ENCODE measurements around the gene TMEM44. TPM values are rescaled to one million over a fixed set of nuclear protein-coding genes. Genes with fewer than 3 reads are reported as not detected.

The TMEM44 gene
- total RNA-seq, 1 donor from 2014 or later: 16.0 TPM

DNA sequence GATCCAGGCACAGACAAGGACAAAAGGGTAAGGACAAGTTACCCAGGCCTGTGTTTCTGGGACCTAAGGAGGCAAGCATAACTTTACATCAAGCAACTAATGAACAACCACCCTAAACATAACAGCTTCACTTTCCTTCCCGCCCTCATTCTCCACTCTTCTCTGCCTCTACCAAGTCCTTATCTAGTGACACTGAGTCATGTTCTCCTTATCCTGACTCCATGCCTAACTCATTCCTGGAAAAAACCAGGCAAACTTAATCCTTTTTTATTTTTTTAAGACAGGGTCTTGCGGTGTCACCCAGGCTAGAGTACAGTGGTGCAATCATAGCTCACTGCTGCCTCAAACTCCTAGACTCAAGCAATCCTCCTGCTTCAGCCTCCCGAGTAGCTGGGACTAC lies 44.5 kb downstream of the TMEM44 start:
- DNase-seq (ENCODE audit: low read depth): no peak
- TF ChIP-seq, protein P1, sequence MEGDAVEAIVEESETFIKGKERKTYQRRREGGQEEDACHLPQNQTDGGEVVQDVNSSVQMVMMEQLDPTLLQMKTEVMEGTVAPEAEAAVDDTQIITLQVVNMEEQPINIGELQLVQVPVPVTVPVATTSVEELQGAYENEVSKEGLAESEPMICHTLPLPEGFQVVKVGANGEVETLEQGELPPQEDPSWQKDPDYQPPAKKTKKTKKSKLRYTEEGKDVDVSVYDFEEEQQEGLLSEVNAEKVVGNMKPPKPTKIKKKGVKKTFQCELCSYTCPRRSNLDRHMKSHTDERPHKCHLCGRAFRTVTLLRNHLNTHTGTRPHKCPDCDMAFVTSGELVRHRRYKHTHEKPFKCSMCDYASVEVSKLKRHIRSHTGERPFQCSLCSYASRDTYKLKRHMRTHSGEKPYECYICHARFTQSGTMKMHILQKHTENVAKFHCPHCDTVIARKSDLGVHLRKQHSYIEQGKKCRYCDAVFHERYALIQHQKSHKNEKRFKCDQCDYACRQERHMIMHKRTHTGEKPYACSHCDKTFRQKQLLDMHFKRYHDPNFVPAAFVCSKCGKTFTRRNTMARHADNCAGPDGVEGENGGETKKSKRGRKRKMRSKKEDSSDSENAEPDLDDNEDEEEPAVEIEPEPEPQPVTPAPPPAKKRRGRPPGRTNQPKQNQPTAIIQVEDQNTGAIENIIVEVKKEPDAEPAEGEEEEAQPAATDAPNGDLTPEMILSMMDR (conservative IDR thresholded peaks at IDR 0.05; ENCODE audit: low read depth, low read length): no peak
- no peak overlapping the region for H3K4me3 ChIP-seq (ENCODE audit: low read depth, low read length)

DNA sequence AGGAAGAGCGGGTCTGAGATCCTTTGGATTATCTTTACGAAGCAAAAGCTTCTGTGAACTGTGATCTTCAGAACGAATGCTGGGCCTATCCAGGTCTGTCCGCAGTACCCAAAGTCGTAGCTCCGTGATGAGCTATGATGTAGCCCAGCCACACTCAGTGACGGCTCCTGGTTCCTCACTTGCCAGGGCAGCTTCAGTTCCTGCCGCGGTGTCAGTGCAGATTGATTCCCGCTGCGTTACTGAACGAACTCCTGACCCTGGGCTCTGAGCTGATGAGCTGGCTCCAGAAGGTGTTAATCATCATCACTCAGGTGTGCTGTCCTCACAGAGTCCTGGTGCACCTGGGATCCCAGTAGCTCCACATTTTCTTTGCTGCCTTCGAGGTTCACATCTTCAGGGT lies 45.0 kb downstream of the TMEM44 start:
- H3K4me3 ChIP-seq (ENCODE audit: low read depth, low read length): no peak overlapping the region
- TF ChIP-seq, protein P1 (conservative IDR thresholded peaks at IDR 0.05; ENCODE audit: low read depth, low read length): no peak
- no peak for DNase-seq (ENCODE audit: low read depth)

DNA sequence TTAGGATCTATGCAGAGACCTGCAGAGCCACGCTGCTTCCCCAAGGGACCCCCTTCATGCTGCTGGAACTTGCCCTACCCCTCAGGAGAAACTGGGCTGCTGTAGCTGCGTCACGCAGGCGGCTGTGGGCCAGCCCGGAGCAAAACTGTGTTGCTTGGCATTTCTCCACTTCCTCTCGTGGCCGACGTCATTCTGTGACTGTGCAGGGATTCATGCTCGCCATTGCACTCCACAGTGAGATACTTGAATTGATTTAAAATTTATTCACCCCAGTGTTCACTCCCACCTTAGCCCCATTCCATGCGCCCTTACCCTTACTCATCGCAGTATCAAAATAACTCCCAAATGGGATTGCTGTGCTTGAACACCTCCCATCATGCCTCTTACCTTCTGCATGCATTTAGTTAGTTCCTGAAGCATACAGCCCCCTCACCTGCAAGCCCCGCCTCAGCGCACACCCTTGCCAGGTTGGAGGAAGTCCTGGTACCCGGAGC lies 45.7 kb downstream of the TMEM44 start:
- no peak for DNase-seq (ENCODE audit: low read depth)
- H3K4me3 ChIP-seq (ENCODE audit: low read depth, low read length): no peak overlapping the region
- TF ChIP-seq, protein P1 (conservative IDR thresholded peaks at IDR 0.05; ENCODE audit: low read depth, low read length): no peak

DNA sequence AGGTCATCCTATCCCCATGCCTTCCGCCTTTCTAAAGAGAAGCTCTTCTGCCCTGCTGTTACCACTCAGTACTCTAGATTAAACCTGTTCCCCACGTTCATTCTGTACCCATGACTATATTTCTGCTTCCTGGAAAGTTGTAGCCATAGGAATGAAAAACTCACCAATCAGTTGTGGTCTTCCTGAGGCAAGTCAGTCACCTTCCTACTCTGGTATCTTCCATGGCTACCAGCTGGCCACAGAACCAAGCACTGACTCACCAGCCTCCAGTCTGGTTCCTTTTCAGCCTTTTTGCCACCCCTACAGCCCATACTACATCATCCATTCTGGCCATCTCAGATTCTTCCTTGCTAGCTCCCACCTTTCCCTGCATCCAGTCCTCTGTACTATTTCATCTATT lies 46.4 kb downstream of the TMEM44 start:
- no peak for DNase-seq (ENCODE audit: low read depth)
- H3K4me3 ChIP-seq (ENCODE audit: low read depth, low read length): no peak overlapping the region
- TF ChIP-seq, protein P1 (conservative IDR thresholded peaks at IDR 0.05; ENCODE audit: low read depth, low read length): no peak

DNA sequence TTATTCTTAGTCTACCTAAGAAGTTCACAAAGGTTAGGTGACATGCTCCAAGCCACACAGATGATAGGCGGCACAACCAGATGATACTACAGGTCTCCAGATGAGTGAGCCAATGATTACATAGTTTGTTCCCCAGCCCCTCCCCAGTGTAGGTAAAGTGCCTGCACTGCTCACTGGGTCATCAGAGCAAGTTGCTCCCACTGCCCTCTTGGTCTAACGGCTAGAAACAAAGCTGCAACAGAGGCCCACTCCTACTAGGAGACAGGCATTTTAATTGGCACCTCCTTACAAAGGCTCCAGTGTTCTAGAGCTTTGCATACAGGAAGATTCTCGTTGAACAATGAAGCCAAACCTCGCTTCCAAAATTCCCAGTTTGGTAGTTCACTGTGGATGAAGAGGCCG lies 47.3 kb downstream of the TMEM44 start:
- H3K4me3 ChIP-seq (ENCODE audit: low read depth, low read length): no peak overlapping the region
- TF ChIP-seq, protein P1 (conservative IDR thresholded peaks at IDR 0.05; ENCODE audit: low read depth, low read length): no peak
- no peak for DNase-seq (ENCODE audit: low read depth)

DNA sequence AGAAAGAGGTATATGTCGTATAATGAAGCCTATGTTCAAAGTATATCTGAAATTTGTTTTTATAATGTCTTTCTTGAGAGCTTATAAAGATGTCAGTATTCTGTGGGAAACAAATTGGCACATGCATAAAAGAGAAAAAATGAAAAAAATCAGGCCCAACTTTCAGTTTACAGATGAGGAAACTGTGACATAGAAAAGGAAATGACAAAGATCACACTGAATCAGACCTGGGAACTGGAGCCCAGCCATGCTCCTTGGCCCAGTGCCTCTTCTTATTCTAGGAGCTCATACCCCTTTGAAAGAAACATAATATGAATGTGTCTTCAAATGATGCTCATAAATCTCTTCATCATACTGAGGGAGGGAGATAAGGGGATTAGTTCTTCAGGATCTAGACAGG lies 48.4 kb downstream of the TMEM44 start:
- H3K4me3 ChIP-seq (ENCODE audit: low read depth, low read length): peak overlapping the region; percentile 99
- no peak for DNase-seq (ENCODE audit: low read depth)
- TF ChIP-seq, protein P1 (conservative IDR thresholded peaks at IDR 0.05; ENCODE audit: low read depth, low read length): no peak

DNA sequence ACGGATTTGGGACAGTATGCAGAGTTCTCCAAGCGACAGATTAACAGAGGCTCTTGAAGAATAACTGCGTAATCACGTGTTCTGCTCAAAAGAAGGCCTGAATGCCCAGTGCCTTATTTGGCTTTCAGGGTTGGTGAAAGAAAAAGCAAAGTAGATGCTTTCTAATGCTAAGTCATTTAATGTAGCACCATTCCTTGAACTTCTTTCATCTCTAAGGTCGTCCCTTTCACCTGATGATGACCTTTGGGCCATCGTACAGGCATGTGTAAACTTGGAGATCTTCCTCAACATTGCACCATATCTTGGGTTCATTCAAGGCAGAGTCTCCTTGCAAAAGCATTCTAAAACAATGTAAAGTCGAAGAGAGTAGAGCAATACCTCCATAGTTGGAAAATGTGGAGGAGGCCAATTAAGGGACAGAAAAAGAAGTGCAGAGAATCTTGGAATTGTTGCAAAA lies 48.9 kb downstream of the TMEM44 start:
- peak overlapping the region; percentile 99 for H3K4me3 ChIP-seq (ENCODE audit: low read depth, low read length)
- TF ChIP-seq, protein P1 (conservative IDR thresholded peaks at IDR 0.05; ENCODE audit: low read depth, low read length): no peak
- no peak for DNase-seq (ENCODE audit: low read depth)

All from epithelial cell of proximal tubule (primary cell).